GM12892 (cell line): Measurements from ENCODE around the gene HDAC4.
A peak's percentile ranks its signal among the peaks of the same experiment; 100 is the strongest.

Experiments
- DNase-seq: peaks from one replicate; pipeline ENCODE4 v3.0.0; 2011; ENCODE audit not compliant: insufficient read length
- FAIRE-seq: peaks from 2 replicates; lab custom pipeline; 2011; peaks lifted over from hg19 to GRCh38; lab: Jason Lieb, UNC
- POLR2A ChIP-seq: IDR thresholded peaks from 2 replicates; pipeline ENCODE4 v1.6.1; 2011; ENCODE audit warnings: low read depth, low read length, control low read depth
- POLR2AphosphoS5 ChIP-seq: IDR thresholded peaks from 2 replicates; pipeline ENCODE4 v1.6.1; 2011; ENCODE audit warnings: low read depth, low read length, control low read depth
- TAF1 ChIP-seq: IDR thresholded peaks from 2 replicates; pipeline ENCODE4 v1.6.1; 2011; ENCODE audit warnings: low read depth, mild to moderate bottlenecking, control low read depth, low read length, borderline replicate concordance

Gene HDAC4

DNA sequence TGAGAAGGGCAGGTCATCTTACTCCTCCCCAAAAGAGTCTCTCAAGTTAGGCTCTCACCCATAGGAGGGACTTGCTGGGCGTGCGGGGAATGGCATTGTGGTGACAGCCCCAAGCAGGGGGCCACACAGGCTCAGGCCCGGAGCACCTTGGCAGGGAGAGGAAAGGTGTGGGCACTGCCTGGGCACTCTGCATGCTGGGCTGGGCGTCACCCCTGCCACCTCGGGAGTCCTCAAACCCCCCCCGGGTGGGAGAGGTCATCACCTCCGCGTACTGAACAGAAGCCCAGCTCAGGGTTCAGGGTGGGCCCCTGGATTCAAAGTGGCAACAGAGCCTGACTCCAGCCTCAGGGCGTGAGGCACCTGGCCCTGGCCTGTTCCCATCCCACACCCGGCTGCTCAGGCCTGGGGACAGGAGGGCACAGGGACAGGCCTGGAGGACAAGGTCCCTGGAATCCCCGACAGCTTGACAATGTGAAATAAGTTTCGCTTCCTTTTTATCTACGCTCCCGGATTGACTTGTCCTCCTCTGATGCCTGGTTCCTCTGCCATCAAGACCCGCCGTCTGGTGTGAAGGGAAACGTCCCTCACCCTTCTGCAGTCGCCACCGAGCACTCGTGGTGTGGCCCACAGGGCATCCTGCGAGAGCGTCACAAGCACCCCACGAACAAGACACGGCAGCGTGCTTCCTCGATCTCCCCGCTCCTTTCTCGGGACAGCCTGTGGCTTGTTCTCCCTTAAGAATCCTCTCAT, 97.8 kb downstream of the HDAC4 start:
- FAIRE-seq (peak; percentile 70), DNase-seq (no peak)
- TF ChIP-seq POLR2AphosphoS5: no peak
- no peak for TF ChIP-seq TAF1
- no peak for TF ChIP-seq POLR2A

DNA sequence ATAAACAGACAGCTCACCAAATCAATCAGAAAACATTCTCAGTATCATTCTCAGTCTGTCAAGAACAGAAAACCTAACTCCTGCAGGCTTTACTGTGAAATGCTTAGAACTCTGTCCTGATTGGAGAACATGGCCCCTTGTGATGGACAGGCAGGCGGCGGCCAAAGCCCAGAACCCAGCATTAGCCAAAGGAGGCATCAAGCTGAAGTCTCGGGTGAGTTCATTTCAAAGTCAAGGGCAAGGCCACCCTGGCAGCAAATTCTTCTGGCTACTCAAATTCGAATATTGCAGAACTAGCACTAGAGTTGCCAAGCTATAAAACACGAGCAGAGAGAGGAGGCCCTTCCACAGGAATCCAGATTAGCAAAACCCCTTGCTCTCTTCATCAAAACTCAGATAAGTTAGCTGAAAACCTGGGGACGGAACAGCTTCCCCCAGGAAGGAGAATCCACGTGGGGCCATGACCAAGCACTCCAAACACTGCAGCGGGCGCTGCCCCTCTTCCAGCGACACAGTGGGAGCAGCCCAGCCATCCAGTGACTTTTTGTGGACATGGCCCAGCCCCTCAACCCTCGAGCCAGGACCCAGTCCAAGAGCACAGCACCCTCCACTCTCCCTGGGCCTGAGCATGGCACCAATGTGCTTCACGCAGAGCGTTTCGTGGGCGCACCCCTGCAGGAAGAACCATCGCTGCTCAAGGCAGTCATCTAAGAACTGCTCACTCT, 98.6 kb downstream of the HDAC4 start:
- DNase-seq: no peak
- TF ChIP-seq TAF1 (no peak), POLR2AphosphoS5 (no peak), POLR2A (no peak)
- FAIRE-seq: no peak

DNA sequence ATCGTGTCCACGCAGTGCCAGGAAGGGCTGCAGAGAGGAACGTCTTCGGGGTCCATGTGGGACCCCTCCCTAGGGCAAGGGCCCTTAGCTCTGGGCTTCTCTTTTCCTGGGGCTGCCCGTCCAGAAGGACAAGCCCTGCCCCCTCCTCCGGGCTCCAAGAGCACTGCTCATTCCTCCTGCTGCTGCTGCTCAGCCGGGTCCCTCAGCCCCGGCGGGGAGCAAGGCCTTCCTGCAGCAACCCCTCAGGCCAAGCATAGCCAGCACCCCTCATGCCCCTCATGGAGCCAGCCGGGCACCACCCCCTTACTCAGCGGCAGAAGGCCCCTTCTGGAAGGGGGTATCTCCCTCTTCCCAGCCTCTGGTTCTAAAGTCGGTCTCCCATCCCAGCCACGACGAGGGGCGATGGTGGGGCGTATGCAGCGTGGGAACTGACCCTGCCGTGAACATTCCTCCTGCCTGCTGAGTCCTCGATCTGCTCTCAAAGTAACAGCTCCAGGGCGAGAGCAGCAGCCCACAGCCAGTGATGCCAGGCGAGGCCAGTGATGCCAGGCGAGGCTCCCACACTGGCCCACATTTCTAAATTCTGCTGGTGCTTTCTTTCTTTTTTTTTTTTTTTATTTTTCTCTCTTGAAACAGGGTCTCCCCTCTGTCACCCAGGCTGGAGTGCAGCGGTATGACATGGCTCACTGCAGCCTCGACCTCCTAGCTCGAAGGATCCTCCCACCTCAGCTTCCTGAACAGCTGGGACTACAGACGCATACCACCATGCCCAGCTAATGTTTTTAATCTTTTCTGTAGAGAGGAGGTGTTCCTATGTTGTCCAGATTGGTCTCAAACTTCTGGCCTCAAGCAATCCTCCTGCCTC, 99.7 kb downstream of the HDAC4 start:
- no peak for DNase-seq
- FAIRE-seq: no peak
- no peak for TF ChIP-seq POLR2AphosphoS5
- TF ChIP-seq TAF1: no peak
- TF ChIP-seq POLR2A: no peak

DNA sequence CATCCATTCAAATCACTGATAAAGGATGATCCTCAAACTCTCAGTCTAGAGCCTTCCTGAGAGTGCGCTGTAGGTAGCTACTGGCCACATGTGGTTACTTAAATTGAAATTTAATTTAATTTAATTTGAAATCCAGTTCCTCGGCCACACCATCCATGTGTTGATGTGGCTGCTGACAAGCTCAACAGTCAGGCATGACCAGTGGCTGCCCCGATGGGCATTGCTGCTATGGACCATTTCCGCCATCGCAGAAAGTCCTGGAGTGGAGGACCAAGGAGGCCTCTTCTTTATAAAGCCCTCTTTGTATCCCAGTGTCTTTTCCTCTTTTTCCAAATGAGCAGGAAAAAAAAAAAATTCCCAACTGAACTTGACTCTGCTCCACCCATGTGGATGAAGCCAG, 100.6 kb downstream of the HDAC4 start:
- FAIRE-seq (no peak), DNase-seq (no peak)
- TF ChIP-seq POLR2AphosphoS5 (no peak), TAF1 (no peak), POLR2A (no peak)

DNA sequence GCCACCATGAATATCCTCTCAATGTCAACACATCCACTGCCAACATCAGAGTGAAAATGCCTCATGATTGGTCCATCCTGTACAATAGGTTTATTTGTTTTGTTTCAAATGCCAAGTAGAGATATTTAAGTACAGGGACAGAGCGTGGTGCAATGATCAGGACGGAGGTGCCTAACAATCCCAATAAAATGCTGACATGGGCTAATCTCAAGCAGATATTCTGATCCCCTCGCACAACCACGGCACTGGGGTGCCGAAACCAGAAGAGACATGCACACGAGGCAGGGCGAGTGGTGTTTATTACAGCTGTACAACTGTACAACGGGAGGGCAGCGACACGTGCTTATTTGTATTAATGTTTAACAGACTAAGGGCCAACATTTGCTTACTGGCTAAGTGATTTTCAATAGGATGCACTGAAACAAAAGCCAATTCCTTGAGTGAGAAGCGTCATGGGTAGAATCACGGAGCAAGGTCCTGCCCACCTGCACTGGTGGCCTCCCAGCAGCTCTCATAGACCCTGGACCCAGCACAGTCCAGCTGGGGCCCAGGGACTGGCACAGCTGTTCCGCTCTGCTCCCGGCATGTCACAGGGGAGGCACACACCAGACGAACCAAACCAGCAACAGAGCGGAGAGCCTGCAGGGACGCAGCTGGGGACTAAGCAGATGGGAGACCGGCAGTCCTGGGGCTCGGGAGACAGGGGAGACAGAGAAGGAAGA, 101.4 kb downstream of the HDAC4 start:
- no peak for TF ChIP-seq POLR2AphosphoS5
- no peak for TF ChIP-seq POLR2A
- TF ChIP-seq TAF1: no peak
- no peak for DNase-seq
- no peak for FAIRE-seq

DNA sequence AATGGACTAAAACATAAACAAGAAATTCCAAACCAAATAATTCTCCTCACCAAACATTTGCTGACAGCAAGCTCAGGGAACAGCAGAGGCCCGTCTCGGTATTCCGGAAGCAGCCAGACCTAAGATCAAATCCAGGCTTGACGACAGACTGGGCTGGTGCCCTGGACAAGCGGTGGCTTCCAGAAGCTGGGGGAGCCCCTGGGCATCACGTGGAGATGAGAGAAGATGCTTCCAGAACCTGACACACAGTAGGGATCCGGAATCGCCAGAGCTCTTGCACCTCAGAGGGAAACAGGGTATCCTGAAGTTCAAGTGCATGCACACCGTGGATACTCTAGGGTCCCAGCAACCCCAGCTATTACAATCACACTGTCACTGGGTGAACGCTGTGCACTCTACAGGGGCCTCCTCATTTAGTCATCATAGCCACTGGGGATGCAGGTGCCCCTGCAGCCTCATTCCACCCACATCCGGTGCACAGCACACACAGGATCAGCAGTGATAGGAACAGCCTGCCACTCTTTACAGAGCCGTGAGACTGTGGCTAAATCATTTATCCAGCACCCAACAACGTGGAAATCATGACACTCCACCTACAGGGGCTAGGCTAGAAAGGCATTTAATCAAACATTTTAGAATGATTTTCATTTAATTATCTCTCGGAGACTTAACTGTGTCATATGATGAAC, 102.6 kb downstream of the HDAC4 start:
- no peak for FAIRE-seq
- DNase-seq: no peak
- TF ChIP-seq POLR2A: no peak
- TF ChIP-seq POLR2AphosphoS5: no peak
- TF ChIP-seq TAF1: no peak

DNA sequence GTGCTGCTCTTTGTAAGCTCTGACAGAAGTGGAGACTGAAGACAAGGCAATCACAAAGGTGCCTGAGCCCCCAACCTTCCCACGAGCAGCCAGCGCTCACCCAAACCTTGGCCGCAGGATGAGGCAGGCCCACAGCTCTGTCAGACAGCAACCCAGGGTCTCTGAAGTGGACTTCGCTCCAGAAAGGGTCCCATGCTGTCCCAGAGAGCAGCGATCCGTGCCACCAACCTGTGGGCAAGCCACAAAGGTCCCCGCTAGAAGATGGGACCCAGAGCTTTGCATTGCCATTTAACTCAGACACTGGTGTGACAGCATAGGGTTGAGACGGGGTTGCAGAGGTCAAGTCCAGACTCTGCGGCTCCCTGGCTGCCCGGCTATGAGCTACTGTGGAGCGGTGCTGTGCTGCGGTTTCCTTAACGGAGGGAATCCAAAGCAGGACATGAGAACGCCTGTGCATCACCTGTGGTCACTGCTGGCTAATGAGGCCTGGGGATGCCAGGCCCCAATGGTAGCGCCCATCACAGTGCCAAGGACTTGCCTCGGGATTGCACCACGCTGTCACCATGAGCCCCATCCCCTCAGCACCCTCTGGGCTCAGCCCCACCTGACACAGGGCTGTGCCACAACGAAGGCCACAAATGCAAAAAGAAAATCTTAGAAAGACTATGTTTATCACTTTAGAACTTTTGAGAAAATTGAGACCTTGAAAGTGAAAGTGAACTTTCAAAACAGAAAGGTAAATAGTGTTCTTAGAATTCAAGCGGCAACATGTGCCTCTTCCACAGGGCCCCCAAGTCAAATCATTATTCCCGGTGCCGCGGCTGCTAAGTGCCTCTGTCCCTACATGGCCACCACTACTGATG, 103.4 kb downstream of the HDAC4 start:
- no peak for DNase-seq
- no peak for FAIRE-seq
- TF ChIP-seq TAF1: no peak
- TF ChIP-seq POLR2A: no peak
- TF ChIP-seq POLR2AphosphoS5: no peak

DNA sequence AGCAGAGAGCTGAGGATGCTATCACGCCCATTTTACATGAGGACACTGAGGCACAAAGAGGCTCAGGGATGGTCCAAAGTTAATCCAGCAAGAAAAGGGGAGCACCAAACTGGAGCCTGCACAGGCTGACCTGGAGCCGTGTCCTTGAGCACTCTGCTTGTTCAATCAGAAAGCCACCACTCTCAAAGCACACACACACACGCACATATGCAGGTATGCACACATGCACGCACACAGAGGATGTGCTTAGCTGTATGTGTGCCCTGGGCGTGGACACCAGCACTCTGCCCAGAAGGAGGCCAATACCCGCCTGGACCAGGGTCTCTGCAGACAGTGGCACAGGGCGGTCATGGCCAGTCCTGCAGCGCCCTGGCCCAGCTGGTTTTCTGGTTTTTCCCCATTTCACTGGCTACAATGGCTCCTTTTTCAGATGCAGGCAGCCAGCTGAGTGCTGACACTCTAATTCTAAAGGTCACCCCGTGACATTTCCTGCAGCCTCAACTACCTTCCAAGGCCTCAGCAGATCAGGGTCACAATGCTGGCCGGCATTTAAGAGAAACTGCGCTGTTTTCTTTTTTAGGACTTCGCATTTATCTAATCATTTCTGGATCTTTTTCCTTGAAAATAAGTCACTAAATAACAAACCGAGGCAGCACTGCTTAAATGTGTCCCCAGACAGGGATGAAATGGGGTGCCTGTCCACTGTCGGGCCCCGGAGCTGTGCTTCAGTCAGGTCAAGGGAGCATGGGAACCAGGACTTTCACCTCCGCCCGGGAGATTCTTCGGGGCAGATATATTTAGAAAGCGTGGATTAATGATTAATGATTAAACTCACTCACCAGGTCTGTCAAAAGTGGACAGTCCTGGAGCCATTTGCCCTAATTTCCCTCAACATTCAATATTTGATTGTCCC, 104.5 kb downstream of the HDAC4 start:
- no peak for TF ChIP-seq TAF1
- no peak for TF ChIP-seq POLR2AphosphoS5
- no peak for TF ChIP-seq POLR2A
- DNase-seq: no peak
- FAIRE-seq: no peak
